HepG2 (cell line): ENCODE measurements around the gene CTU2. TPM values are rescaled to one million over a fixed set of nuclear protein-coding genes. Genes with fewer than 3 reads are reported as not detected.

Experiments used
- AHR ChIP-seq: IDR thresholded peaks from 2 replicates; pipeline ENCODE4 v1.6.1; 2018; ENCODE audit warnings: missing genetic modification reagents, missing compliant biosample characterization
- ARNTL ChIP-seq: sonication (generic); formaldehyde crosslinking; IDR thresholded peaks from 2 replicates; pipeline ENCODE4 v1.4.0; 2020; ENCODE audit warnings: mild to moderate bottlenecking, missing genetic modification reagents
- CCAR2 ChIP-seq: fragments of 200-400 bp; formaldehyde crosslinking; optimal IDR thresholded peaks from 2 replicates; pipeline ENCODE3; 2018; ENCODE audit warnings: low read depth, mild to moderate bottlenecking, low read length, moderate library complexity
- DDIT3 ChIP-seq: sonication (generic); formaldehyde crosslinking; IDR thresholded peaks from 2 replicates; pipeline ENCODE4 v1.4.0; 2020; ENCODE audit warnings: mild to moderate bottlenecking, missing genetic modification reagents
- ETV5 ChIP-seq: IDR thresholded peaks from 2 replicates; pipeline ENCODE4 v1.6.1; 2018; ENCODE audit warnings: missing biosample characterization, missing genetic modification reagents, inconsistent platforms, borderline replicate concordance
- FOXJ3 ChIP-seq: sonication (generic); formaldehyde crosslinking; IDR thresholded peaks from 2 replicates; pipeline ENCODE4 v1.4.0; 2020; ENCODE audit warnings: missing genetic modification reagents, mild to moderate bottlenecking, borderline replicate concordance
- HNRNPH1 ChIP-seq: fragments of 200-400 bp; formaldehyde crosslinking; optimal IDR thresholded peaks from 2 replicates; pipeline ENCODE3; 2017; ENCODE audit warnings: mild to moderate bottlenecking, low read depth, low read length
- HNRNPK ChIP-seq: fragments of 200-400 bp; formaldehyde crosslinking; IDR thresholded peaks from 2 replicates; pipeline ENCODE4 v1.6.1; 2018; ENCODE audit warnings: low read length, low read depth, moderate library complexity, mild to moderate bottlenecking; ENCODE audit not compliant: poor library complexity, severe bottlenecking
- IKZF4 ChIP-seq: sonication (generic); formaldehyde crosslinking; IDR thresholded peaks from 2 replicates; pipeline ENCODE4 v1.5.1; 2020; ENCODE audit warnings: borderline replicate concordance, mild to moderate bottlenecking, low read depth, missing genetic modification reagents; ENCODE audit errors: not compliant biosample characterization
- ISL2 ChIP-seq: sonication (generic); formaldehyde crosslinking; IDR thresholded peaks from 2 replicates; pipeline ENCODE4 v1.5.0; 2020; ENCODE audit warnings: missing genetic modification reagents
- KAT7 ChIP-seq: IDR thresholded peaks from 2 replicates; pipeline ENCODE4 v1.6.1; 2018; ENCODE audit warnings: borderline replicate concordance, missing compliant biosample characterization
- KLF12 ChIP-seq: sonication (generic); formaldehyde crosslinking; IDR thresholded peaks from 2 replicates; pipeline ENCODE4 v1.4.0; 2020; ENCODE audit warnings: missing genetic modification reagents, borderline replicate concordance
- MLLT10 ChIP-seq: sonication (generic); formaldehyde crosslinking; IDR thresholded peaks from 2 replicates; pipeline ENCODE4 v1.4.0; 2020; ENCODE audit warnings: missing genetic modification reagents
- NR1H2 ChIP-seq: sonication (generic); formaldehyde crosslinking; IDR thresholded peaks from 2 replicates; pipeline ENCODE4 v1.8.1; 2022; ENCODE audit warnings: low read depth, missing genetic modification reagents, borderline replicate concordance
- RAD21 ChIP-seq: fragments of 450-650 bp; formaldehyde crosslinking; IDR thresholded peaks from 2 replicates; pipeline ENCODE4 v1.5.0; 2020; ENCODE audit warnings: mild to moderate bottlenecking
- SAFB2 ChIP-seq: sonication (generic); formaldehyde crosslinking; IDR thresholded peaks from 2 replicates; pipeline ENCODE4 v1.5.1; 2020; ENCODE audit warnings: missing genetic modification reagents, low read depth, mild to moderate bottlenecking, borderline replicate concordance
- ZBTB3 ChIP-seq: sonication (generic); formaldehyde crosslinking; IDR thresholded peaks from 2 replicates; pipeline ENCODE4 v1.4.0; 2020; ENCODE audit warnings: low read depth, mild to moderate bottlenecking, moderate library complexity, missing genetic modification reagents, borderline replicate concordance
- ZNF260 ChIP-seq: sonication (generic); formaldehyde crosslinking; IDR thresholded peaks from 2 replicates; pipeline ENCODE4 v1.4.0; 2020; ENCODE audit warnings: missing genetic modification reagents, low read depth, mild to moderate bottlenecking, borderline replicate concordance
- ZNF598 ChIP-seq: sonication (generic); formaldehyde crosslinking; IDR thresholded peaks from 2 replicates; pipeline ENCODE4 v1.5.1; 2020; ENCODE audit warnings: mild to moderate bottlenecking, missing genetic modification reagents, borderline replicate concordance
- ZNF605 ChIP-seq: sonication (generic); formaldehyde crosslinking; IDR thresholded peaks from 2 replicates; pipeline ENCODE4 v1.8.0; 2022; ENCODE audit warnings: mild to moderate bottlenecking, missing genetic modification reagents
- ZNF776 ChIP-seq: sonication (generic); formaldehyde crosslinking; IDR thresholded peaks from 2 replicates; pipeline ENCODE4 v1.4.0; 2020; ENCODE audit warnings: mild to moderate bottlenecking, missing genetic modification reagents
- polyA plus RNA-seq, 8 experiments: library from polyadenylated mRNA; depleted of rRNA in 3 of 8; stranded (reverse) in 7 of 8; unstranded in 1 of 8; fragments of >200 nt; fragmentation: Illumina TruSeq in 4 of 8; extraction: Trizol in 4 of 8; gene quantifications; 2 replicates each; pipeline versions ENCODE4 v1.2.1 to v1.2.3, GENCODE V29; 2011 to 2016; ENCODE audit warnings: low read depth in 4 of 8, missing spikeins in 1 of 8, mixed read lengths in 1 of 8; ENCODE audit not compliant: insufficient read depth in 1 of 8
- total RNA-seq, 5 experiments: library from RNA; depleted of rRNA; stranded (reverse); fragments of >200 nt; fragmentation: Illumina TruSeq; extraction: Trizol; gene quantifications; 2 replicates each; pipeline ENCODE4 v1.2.3, GENCODE V29; 2016; ENCODE audit warnings: low read depth in 1 of 5
- TF ChIP-seq, protein P1 (sequence below): sonication (generic); formaldehyde crosslinking; IDR thresholded peaks from 2 replicates; pipeline ENCODE4 v1.8.1; 2023; ENCODE audit warnings: mild to moderate bottlenecking, moderate library complexity, missing genetic modification reagents
- TF ChIP-seq, protein P2 (sequence below): sonication (generic); formaldehyde crosslinking; IDR thresholded peaks from 2 replicates; pipeline ENCODE4 v1.4.0; 2020; ENCODE audit warnings: missing genetic modification reagents
- TF ChIP-seq, protein P3 (sequence below): sonication (generic); formaldehyde crosslinking; IDR thresholded peaks from 2 replicates; pipeline ENCODE4 v1.8.0; 2023; ENCODE audit warnings: mild to moderate bottlenecking, missing genetic modification reagents

The CTU2 gene
- total and polyA plus RNA-seq, 2 of the 13 experiments (the other 11 are each of a cell fraction or from before 2014, with no cell fraction given), result 13.3 to 21.9 TPM

GRCh38 chr16:88737298-88738150 lies 31.2 kb downstream of the CTU2 start (continued):
- TF ChIP-seq KAT7 (CRISPR knock-in tag) (0 out of 2 replicates have a peak, but pooled peaks have one; percentile 65), ARNTL (CRISPR knock-in tag) (0 out of 2 replicates have a peak, but pooled peaks have one; percentile 44), ZNF598 (0 out of 2 replicates have a peak, but pooled peaks have one; percentile 37), KLF12 (peak; percentile 52; the same call in 1 of the 2 replicates), ZNF605 (CRISPR knock-in tag) (peak; percentile 49; the same call in 1 of the 2 replicates), HNRNPK (peak; percentile 36), NR1H2 (CRISPR knock-in tag) (no peak), CCAR2 (no peak), ZBTB3 (CRISPR knock-in tag) (no peak), ZNF260 (CRISPR knock-in tag) (no peak), FOXJ3 (CRISPR knock-in tag) (no peak), AHR (peak; percentile 88; the same call in 1 of the 2 replicates), IKZF4 (CRISPR knock-in tag) (peak; percentile 64), HNRNPH1 (no peak), RAD21 (CRISPR knock-in tag) (peak; percentile 94), ETV5 (CRISPR knock-in tag) (peak; percentile 25; the same call in 1 of the 2 replicates), DDIT3 (CRISPR knock-in tag) (no peak), ZNF776 (CRISPR knock-in tag) (peak; percentile 23; the same call in 1 of the 2 replicates), ISL2 (CRISPR knock-in tag) (peak; percentile 66), MLLT10 (no peak), SAFB2 (CRISPR knock-in tag) (peak; percentile 83; the same call in 1 of the 2 replicates)
- TF ChIP-seq, protein P1, sequence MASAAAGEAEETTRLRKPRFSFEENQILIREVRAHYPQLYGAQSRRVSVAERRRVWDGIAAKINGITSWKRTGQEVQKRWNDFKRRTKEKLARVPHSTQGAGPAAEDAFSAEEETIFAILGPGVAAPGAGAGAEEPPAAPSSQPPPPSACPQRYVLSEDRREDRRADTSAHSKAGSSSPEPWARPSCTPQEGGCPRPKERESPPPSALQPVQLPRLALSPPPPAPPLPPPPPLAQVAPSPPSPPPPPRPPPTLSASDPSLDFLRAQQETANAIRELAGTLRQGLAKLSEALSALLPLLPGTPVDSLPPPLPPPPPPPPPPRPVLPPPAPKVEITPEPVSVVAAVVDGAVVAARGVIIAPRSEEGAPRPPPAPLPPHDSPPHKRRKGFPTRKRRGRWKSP (CRISPR knock-in tag), result no peak
- TF ChIP-seq, protein P2, sequence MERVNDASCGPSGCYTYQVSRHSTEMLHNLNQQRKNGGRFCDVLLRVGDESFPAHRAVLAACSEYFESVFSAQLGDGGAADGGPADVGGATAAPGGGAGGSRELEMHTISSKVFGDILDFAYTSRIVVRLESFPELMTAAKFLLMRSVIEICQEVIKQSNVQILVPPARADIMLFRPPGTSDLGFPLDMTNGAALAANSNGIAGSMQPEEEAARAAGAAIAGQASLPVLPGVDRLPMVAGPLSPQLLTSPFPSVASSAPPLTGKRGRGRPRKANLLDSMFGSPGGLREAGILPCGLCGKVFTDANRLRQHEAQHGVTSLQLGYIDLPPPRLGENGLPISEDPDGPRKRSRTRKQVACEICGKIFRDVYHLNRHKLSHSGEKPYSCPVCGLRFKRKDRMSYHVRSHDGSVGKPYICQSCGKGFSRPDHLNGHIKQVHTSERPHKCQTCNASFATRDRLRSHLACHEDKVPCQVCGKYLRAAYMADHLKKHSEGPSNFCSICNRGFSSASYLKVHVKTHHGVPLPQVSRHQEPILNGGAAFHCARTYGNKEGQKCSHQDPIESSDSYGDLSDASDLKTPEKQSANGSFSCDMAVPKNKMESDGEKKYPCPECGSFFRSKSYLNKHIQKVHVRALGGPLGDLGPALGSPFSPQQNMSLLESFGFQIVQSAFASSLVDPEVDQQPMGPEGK, result peak; percentile 94
- TF ChIP-seq, protein P3, sequence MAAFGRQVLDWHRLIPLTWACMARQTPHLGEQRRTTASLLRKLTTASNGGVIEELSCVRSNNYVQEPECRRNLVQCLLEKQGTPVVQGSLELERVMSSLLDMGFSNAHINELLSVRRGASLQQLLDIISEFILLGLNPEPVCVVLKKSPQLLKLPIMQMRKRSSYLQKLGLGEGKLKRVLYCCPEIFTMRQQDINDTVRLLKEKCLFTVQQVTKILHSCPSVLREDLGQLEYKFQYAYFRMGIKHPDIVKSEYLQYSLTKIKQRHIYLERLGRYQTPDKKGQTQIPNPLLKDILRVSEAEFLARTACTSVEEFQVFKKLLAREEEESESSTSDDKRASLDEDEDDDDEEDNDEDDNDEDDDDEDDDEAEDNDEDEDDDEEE (CRISPR knock-in tag), result no peak
